H9 (cell line): ENCODE data around the gene TCF7L1. TPM values are rescaled to one million over a fixed set of nuclear protein-coding genes. Genes with fewer than 3 reads are reported as not detected.
A peak's percentile ranks its signal among the peaks of the same experiment; 100 is the strongest.

Source experiments
- DNase-seq: peaks from one replicate; pipeline ENCODE4 v3.0.0-alpha.2; 2017
- H2AFZ ChIP-seq: one replicate; pipeline ENCODE4 v1.6.1; 2013; ENCODE audit warnings: mild to moderate bottlenecking, low read length, control low read depth, moderate library complexity
- H2AK5ac ChIP-seq: 2 replicates; pipeline ENCODE4 v1.6.1; 2013; ENCODE audit warnings: low read length, control low read depth, mixed read lengths; ENCODE audit not compliant: insufficient read length
- H2BK120ac ChIP-seq: one replicate; pipeline ENCODE4 v1.6.1; 2013; ENCODE audit warnings: low read depth, mild to moderate bottlenecking, low read length, control low read depth, inconsistent platforms; ENCODE audit not compliant: poor library complexity, severe bottlenecking
- H2BK12ac ChIP-seq: 2 replicates; pipeline ENCODE4 v1.6.1; 2013; ENCODE audit warnings: low read length, control low read depth, mixed read lengths, low read depth; ENCODE audit not compliant: insufficient read length
- H2BK15ac ChIP-seq: 2 replicates; pipeline ENCODE4 v1.6.1; 2013; ENCODE audit warnings: low read depth, low read length, control low read depth
- H2BK20ac ChIP-seq: one replicate; pipeline ENCODE4 v1.6.1; 2013; ENCODE audit warnings: low read depth, mild to moderate bottlenecking, low read length, control low read depth, inconsistent platforms; ENCODE audit not compliant: poor library complexity, severe bottlenecking
- H2BK5ac ChIP-seq: 2 replicates; pipeline ENCODE4 v1.6.1; 2013; ENCODE audit warnings: low read length, control low read depth, mixed read lengths; ENCODE audit not compliant: insufficient read length
- H3K14ac ChIP-seq: 2 replicates; pipeline ENCODE4 v1.6.1; 2013; ENCODE audit warnings: low read length, control low read depth; ENCODE audit not compliant: insufficient read depth
- H3K18ac ChIP-seq: 2 replicates; pipeline ENCODE4 v1.6.1; 2013; ENCODE audit warnings: low read depth, mild to moderate bottlenecking, mixed read lengths, low read length, control low read depth; ENCODE audit not compliant: insufficient read length
- H3K23ac ChIP-seq: 2 replicates; pipeline ENCODE4 v1.6.1; 2013; ENCODE audit warnings: low read length, control low read depth, mixed read lengths, low read depth; ENCODE audit not compliant: insufficient read length
- H3K23me2 ChIP-seq: 2 replicates; pipeline ENCODE4 v1.6.1; 2013; ENCODE audit warnings: low read depth, mild to moderate bottlenecking, mixed read lengths, low read length, control low read depth; ENCODE audit not compliant: insufficient read length, poor library complexity, severe bottlenecking
- H3K27ac ChIP-seq: 2 replicates; pipeline ENCODE4 v1.5.1; 2013; ENCODE audit warnings: low read length, control low read depth, mixed read lengths, low read depth; ENCODE audit not compliant: insufficient read length
- H3K27me3 ChIP-seq: 2 replicates; pipeline ENCODE4 v1.6.1; 2013; ENCODE audit warnings: low read length, control low read depth, inconsistent platforms; ENCODE audit not compliant: insufficient read depth
- H3K4ac ChIP-seq: 2 replicates; pipeline ENCODE4 v1.6.1; 2013; ENCODE audit warnings: low read depth, mild to moderate bottlenecking, control low read depth, inconsistent platforms, low read length, moderate library complexity
- H3K4me1 ChIP-seq: 2 replicates; pipeline ENCODE4 v1.6.1; 2013; ENCODE audit warnings: low read length, control low read depth, inconsistent platforms; ENCODE audit not compliant: insufficient read depth
- H3K4me2 ChIP-seq: 2 replicates; pipeline ENCODE4 v1.6.1; 2013; ENCODE audit warnings: low read length, control low read depth, mixed read lengths; ENCODE audit not compliant: insufficient read length, insufficient read depth
- H3K56ac ChIP-seq: 2 replicates; pipeline ENCODE4 v1.6.1; 2013; ENCODE audit warnings: low read depth, mild to moderate bottlenecking, mixed read lengths, low read length, control low read depth; ENCODE audit not compliant: insufficient read length
- H3K79me1 ChIP-seq: 2 replicates; pipeline ENCODE4 v1.6.1; 2013; ENCODE audit warnings: low read depth, mild to moderate bottlenecking, moderate library complexity, low read length, control low read depth, inconsistent platforms; ENCODE audit not compliant: insufficient read depth, poor library complexity, severe bottlenecking
- H3K79me2 ChIP-seq: 2 replicates; pipeline ENCODE4 v1.6.1; 2013; ENCODE audit warnings: low read length, control low read depth, inconsistent platforms; ENCODE audit not compliant: insufficient read depth
- H3K9ac ChIP-seq: 2 replicates; pipeline ENCODE4 v1.6.1; 2013; ENCODE audit warnings: low read length, control low read depth, mixed read lengths; ENCODE audit not compliant: insufficient read length; ENCODE audit errors: extremely low read depth
- H3K9me3 ChIP-seq: one replicate; pipeline ENCODE4 v1.6.1; 2013; ENCODE audit warnings: low read depth, low read length, inconsistent platforms; ENCODE audit not compliant: control insufficient read depth
- H3T11ph ChIP-seq: one replicate; pipeline ENCODE4 v1.6.1; 2013; ENCODE audit warnings: mild to moderate bottlenecking, low read length, control low read depth, inconsistent platforms
- H4K20me1 ChIP-seq: one replicate; pipeline ENCODE4 v1.6.1; 2013; ENCODE audit not compliant: control insufficient read depth, insufficient read length, insufficient read depth
- H4K5ac ChIP-seq: 2 replicates; pipeline ENCODE4 v1.6.1; 2013; ENCODE audit warnings: low read depth, mild to moderate bottlenecking, mixed read lengths, low read length, control low read depth; ENCODE audit not compliant: insufficient read length
- H4K8ac ChIP-seq: replicated peaks from 2 replicates; pipeline ENCODE4 v1.6.1; 2013; ENCODE audit warnings: low read length, control low read depth, mixed read lengths, low read depth; ENCODE audit not compliant: insufficient read length
- H4K91ac ChIP-seq: 2 replicates; pipeline ENCODE4 v1.6.1; 2013; ENCODE audit warnings: low read depth, mild to moderate bottlenecking, moderate library complexity, mixed read lengths, low read length, control low read depth; ENCODE audit not compliant: insufficient read length
- H3K27ac Mint-ChIP-seq, 3 experiments: 2 replicates in 2 of 3; 3 replicates in 1 of 3; pipeline ENCODE4 v1.8.0; 2020 to 2021; ENCODE audit warnings: mixed read lengths in 3 of 3, mild to moderate bottlenecking in 1 of 3, moderate library complexity in 1 of 3
- H3K27me3 Mint-ChIP-seq: 2 replicates; pipeline ENCODE4 v1.8.0; 2021; ENCODE audit warnings: low read depth, mild to moderate bottlenecking, moderate library complexity, mixed read lengths
- H3K36me3 Mint-ChIP-seq, 3 experiments: 2 replicates in 2 of 3; 3 replicates in 1 of 3; pipeline ENCODE4 v1.8.0; 2020 to 2021; ENCODE audit warnings: low read depth in 3 of 3, mixed read lengths in 3 of 3; ENCODE audit not compliant: insufficient read depth in 1 of 3
- H3K4me1 Mint-ChIP-seq, 2 experiments: 2 replicates each; pipeline ENCODE4 v1.8.0; 2020; ENCODE audit warnings: mixed read lengths in 2 of 2
- H3K4me3 Mint-ChIP-seq, 2 experiments: 2 replicates in 1 of 2; 3 replicates in 1 of 2; pipeline ENCODE4 v1.8.0; 2020 to 2021; ENCODE audit warnings: mild to moderate bottlenecking in 2 of 2, mixed read lengths in 2 of 2, moderate library complexity in 1 of 2
- H3K9me3 Mint-ChIP-seq, 2 experiments: 2 replicates in 1 of 2; 3 replicates in 1 of 2; pipeline ENCODE4 v1.8.0; 2020; ENCODE audit warnings: mild to moderate bottlenecking in 2 of 2, mixed read lengths in 2 of 2, moderate library complexity in 1 of 2
- WGBS: extraction: QIAGEN DNeasy Blood & Tissue Kit; methylation state at CpG from one replicate; pipeline ENCODE4 v1.1.7; 2013; ENCODE audit warnings: missing lambda C conversion rate, low lambda C conversion rate, mixed read lengths; ENCODE audit not compliant: insufficient read length; ENCODE audit errors: extremely low coverage; 5-methylcytosine and 5-hydroxymethylcytosine counted together
- total RNA-seq: library from RNA; stranded (reverse); gene quantifications from 2 replicates; pipeline ENCODE4 v1.2.1, GENCODE V29; 2021
- TF ChIP-seq, protein P1 (sequence below): fragments of 200-600 bp; sonication (generic); conservative IDR thresholded peaks from 3 replicates; pipeline ENCODE4 v1.8.0; 2021; ENCODE audit warnings: antibody characterized with exemption, mild to moderate bottlenecking

TCF7L1 gene
- total RNA-seq, 1 experiment from 2014 or later = 112 TPM

GRCh38 chr2:85168942-85169341, 35.8 kb downstream of the TCF7L1 start:
- TF ChIP-seq, protein P1, sequence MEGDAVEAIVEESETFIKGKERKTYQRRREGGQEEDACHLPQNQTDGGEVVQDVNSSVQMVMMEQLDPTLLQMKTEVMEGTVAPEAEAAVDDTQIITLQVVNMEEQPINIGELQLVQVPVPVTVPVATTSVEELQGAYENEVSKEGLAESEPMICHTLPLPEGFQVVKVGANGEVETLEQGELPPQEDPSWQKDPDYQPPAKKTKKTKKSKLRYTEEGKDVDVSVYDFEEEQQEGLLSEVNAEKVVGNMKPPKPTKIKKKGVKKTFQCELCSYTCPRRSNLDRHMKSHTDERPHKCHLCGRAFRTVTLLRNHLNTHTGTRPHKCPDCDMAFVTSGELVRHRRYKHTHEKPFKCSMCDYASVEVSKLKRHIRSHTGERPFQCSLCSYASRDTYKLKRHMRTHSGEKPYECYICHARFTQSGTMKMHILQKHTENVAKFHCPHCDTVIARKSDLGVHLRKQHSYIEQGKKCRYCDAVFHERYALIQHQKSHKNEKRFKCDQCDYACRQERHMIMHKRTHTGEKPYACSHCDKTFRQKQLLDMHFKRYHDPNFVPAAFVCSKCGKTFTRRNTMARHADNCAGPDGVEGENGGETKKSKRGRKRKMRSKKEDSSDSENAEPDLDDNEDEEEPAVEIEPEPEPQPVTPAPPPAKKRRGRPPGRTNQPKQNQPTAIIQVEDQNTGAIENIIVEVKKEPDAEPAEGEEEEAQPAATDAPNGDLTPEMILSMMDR = no peak
- Histone ChIP-seq H4K8ac (no peak overlapping the region), H3K23ac (no peak overlapping the region), H3K56ac (no peak overlapping the region), H2AFZ (no peak overlapping the region), H3K18ac (no peak overlapping the region), H3K9ac (no peak overlapping the region), H2BK20ac (no peak overlapping the region), H2BK120ac (no peak overlapping the region), H4K91ac (no peak overlapping the region), H3K27ac (no peak overlapping the region), H3K27me3 (no peaks in the 10 kb centered on the region), H2BK15ac (no peak overlapping the region), H4K5ac (no peak overlapping the region), H3K79me2 (peaks cover 39% of the 10 kb centered on the region), H4K20me1 (no peaks in the 10 kb centered on the region), H3K14ac (no peak overlapping the region), H3K9me3 (no peaks in the 10 kb centered on the region), H2BK12ac (no peak overlapping the region), H3K4ac (no peak overlapping the region), H3T11ph (no peak overlapping the region), H2AK5ac (no peak overlapping the region), H3K4me2 (no peak overlapping the region), H3K23me2 (no peaks in the 10 kb centered on the region), H3K79me1 (peaks cover 12% of the 10 kb centered on the region), H2BK5ac (no peak overlapping the region), H3K4me1 (peaks cover 6% of the 10 kb centered on the region; the same call in 1 of the 2 replicates)
- Mint-ChIP-seq H3K27ac (peak overlapping the region in 2 of 3 experiments; percentile 1 to 64; a peak in 3 of 7 replicates), H3K4me1 (peaks cover 59 to 65% of the 10 kb centered on the region in 2 experiments), H3K27me3 (no peaks in the 10 kb centered on the region), H3K36me3 (peaks cover 7 to 26% (median 16%) of the 10 kb centered on the region in 3 experiments; a peak in 6 of 7 replicates), H3K9me3 (no peaks in the 10 kb centered on the region), H3K4me3 (no peak overlapping the region)
- no peak for DNase-seq
- WGBS = no CpG with 5 or more reads among the region's 3 CpGs
